NCI-H2029 treated with DMSO at 0.1 percent for 48 hours (cell line): ENCODE measurements around the gene ZNF248.
"Not testable (repeated sequence)": the region's sequence is repeated elsewhere in the genome, so short reads cannot be mapped to it uniquely, and the experiment has no call there.

Experiments
- DNase-seq: peaks from one replicate; lab custom pipeline; 2025; lab: John Stamatoyannopoulos, UW

Gene ZNF248

DNA sequence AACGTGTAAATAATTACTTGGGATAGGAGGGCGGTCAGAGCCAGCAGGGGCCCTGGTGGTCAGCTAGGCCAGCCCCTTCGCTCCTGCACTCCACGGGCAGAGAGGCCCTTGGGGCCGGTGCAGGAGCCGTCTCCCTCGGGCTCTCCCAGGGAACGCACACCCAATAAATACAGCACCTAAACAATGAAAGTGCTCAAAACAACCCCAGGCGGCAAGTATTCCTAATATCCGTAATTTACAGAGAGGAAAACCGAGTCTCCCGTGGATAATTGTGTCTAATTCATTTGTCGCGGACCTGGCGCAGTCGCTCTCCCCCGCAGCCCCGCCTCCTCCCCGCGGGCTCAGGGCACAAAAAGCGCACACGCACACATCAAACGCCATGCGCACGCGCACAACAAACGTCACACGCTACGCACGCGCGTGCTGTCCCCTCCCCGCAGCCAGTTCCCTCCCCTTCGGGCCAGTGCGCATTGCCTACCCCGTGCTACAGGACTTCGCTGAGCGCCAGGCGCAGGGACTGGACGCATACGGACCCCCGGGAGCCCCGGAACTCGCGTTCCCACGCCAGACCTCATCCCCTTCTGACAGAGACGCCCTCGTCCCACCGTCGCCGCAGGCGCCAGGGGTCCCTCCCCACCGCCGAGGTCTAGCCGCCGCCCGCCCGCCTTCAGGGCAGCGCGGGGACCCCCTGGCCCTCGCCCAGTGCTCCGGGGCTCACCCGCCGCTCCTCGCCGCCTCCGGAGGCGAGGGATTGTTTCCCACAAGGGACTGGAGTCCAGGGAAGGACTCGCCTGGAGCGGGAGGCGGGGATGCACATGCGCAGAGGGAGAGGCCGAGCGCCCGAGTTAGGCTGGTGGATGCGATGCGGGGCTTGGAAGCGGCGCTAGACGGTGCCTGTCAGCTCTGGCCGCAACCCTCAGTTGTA lies at the start of gene ZNF248:
ZNF248 (minus strand) TSS at position 324 of the 925 bp plus-strand sequence. CDS start 1,300 bp downstream, outside the sequence.
- peak; percentile 43 for DNase-seq

DNA sequence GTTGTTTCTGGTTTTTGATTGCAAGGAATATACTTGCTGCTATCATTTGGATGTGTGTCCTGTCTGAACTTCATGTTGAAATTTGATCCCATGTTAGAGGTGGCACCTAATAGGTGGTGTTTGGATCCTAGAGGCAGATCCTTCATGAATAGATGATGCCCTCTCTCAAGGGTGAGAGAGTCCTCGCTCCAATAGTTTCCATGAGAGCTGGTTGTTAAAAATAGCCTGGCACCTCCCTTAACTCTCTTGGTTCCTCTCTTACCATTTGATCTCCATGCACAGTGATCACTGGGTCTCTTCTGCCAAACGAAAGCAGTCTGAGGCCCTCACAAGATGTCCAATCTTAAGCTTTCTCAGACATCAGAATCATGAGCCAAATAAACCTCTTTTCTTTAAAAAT lies 49.0 kb upstream of the ZNF248 start:
- no peak for DNase-seq

DNA sequence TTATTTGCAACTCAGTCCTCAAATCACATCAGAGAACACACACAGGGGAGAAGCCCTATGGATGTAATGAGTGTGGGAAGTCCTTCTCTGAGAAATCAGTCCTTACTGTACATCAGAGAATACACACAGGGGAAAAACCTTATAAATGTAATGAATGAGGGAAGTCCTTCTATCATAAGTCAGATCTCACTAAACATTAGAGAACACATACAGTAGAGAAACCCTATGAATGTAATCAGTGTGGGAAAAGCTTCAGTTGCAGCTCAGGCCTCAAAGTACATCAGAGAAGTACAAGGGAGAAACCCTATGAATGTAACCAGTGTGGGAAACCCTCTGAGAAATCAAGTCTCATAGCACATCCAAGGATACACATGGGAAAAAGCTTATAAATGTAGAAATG lies 39.0 kb upstream of the ZNF248 start:
- no peak for DNase-seq

DNA sequence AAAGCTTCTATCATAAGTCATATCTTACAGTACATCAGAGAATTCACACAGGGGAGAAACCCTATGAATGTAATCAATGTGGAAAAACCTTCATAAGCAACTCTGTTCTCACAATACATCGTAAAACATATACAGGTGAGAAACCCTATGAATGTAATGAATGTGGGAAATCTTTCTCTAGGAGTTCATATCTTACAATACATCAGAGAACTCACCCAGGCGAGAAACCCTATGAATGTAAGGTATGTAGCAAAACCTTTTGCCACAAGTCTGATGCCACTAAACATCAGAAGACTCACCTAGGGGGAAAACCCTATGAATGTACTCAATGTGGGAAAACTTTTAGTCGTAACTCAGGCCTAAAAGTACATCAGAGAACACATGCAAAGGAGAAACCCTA lies 38.3 kb upstream of the ZNF248 start:
- DNase-seq, result no peak

DNA sequence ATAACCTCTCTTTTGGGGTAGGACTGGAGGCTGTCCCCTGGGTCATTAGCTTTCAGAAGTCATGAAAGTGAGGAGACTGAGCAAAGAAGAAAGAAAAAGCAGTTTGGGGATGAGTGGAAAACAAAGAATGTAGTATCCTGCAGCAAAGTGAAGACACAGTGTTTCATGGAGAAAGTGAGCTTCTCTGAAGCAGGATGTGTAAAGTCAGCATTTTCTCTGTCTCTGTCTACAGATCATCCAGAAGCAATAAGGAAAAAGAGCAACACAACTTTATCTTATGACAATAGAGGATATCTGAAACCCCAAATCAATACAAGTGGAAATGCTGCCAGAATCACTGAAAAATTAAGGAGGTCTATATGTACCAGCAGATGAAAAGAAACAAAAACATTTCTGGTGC lies 28.4 kb upstream of the ZNF248 start:
- DNase-seq, result no peak

DNA sequence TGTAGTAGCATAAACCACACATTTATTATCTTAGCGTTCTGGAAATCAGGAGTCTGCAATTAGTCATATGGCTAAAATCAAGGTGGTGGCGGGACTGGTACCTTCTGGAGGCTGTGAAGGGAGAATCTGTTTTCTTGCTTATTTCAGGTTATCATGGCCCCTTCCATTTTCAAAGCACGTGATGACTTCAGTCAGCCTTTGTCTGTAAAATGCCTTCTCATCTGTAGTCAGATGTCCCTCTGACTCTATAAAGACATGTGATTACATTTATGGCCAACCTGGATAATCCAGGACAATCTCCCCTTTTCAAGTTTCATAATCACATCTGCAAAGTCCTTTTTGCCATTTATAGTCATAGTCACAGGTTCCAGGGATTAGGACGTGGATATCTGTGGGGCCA lies 15.5 kb upstream of the ZNF248 start:
- no peak for DNase-seq

DNA sequence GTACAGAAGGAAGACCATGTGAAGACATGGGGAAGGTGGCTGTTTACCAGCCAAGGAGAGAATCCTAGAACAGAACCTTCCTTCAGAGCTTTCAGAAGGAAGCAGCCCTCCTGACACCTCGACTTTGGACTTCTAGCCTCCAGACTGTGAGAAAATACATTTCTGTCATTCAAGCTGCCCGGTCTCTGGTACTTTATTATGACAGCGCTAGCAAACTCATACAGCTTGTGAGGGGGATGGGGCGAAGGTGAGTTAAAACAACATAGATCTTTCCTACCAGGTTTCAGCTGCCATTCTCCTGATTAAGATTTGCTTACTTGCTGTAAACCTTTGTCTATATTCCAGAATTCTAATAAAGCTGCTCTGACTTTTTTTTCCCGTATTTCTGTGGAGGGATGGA lies 14.9 kb upstream of the ZNF248 start:
- no peak for DNase-seq

DNA sequence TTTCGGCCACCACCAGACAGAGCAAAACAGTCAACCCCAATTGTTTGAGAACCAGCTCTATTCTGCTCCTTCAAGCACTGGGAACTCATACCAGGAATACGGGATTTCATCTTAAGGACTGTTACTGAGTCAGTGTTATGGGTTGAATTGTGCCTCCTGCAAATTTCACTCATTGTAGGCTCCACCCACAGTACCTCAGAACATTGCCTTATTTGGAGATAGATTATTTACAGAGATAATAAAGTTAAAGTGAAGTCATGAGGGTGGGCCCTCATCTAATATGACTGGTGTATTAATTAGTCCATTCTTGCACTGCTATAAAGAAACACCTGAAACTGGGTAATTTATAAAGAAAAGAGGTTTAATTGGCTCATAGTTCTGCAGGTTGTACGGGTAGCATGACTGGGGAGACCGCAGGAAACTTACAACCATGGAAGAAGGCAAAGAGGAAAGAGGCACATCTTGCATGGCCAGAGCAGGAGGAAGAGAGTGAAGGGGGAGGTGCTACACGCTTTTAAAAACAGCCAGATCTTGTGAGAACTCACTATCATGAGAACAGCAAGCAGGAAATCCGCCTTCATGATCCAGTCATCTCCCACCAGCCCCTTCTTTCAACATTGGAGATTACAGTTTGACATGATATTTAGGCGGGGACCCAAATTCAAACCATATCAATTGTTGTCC lies 14.3 kb upstream of the ZNF248 start:
- DNase-seq, result no peak

DNA sequence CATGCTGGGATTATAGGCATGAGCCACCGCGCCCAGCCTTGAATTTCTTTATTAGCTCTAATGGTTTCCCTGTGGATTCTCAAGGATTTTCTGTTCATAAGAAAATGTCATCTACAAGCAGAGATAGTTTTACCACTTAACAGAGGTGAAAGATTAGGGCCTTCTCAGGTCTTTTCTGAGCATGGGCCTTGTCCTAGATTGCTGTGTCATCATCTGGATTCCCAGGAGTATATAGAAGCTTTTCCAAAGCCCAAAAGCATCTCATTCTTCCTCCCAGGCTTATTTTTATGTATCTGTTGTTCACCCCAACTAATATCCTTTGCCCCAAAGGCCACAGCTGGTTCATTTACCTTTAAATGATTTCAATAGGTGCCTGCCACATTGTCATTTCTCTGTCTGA lies 13.7 kb upstream of the ZNF248 start:
- DNase-seq, result no peak

DNA sequence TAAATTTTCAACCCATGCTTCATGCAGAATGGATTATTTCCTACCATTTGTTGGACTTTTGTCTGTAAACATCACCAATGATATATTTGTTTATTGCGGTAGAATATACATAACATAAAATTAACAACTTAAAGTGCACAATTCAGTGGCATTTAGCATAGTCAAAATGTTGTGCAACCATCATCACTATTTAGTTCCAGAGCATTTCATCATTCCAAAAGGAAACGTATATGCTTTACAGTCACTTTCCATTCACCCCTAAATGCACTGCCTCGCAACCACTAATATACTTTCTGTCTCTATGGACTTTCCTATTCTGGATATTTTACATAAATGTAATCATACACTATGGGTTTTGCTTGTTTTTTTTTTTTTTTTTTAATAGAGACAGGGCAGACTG lies 11.4 kb upstream of the ZNF248 start:
- DNase-seq, result no peak

DNA sequence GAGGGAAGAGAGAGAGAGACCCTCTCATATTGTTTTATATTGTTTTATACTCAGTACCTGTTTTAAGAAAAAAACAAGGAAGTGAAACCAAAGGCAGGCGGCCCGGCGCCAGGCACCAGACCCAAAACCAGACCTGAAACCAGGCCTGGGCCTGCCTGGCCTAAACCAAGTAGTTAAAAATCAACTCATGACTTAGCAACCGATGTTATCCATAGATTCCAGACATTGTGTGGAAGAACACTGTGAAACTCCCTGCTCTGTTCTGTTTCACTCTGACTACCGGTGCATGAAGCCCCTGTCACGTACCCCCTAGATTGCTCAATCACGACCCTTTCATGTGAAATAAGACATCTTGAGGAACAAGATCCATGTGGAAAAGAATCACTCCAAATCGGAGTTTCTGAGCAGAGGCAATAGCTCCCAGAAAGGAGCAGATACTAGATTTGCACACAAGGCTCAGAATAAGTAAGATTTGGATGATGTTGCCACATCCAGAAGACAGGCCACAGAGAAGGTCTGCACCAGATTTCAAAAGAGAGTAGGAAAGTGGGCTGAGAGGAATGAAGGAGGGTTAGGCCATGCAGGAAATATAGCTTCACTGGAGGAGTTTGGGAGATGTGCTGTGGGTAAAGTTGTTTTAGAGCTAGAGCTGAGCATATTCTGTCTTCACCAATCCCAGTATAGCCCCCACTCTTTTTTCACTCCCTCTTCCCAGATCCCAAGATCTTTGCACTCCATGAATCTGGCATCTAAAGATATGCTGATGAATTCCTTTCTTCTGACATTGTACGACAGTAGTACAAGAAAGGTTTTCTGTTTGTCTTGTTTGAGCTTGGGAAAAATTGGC lies 8.8 kb upstream of the ZNF248 start:
- DNase-seq, result no peak

DNA sequence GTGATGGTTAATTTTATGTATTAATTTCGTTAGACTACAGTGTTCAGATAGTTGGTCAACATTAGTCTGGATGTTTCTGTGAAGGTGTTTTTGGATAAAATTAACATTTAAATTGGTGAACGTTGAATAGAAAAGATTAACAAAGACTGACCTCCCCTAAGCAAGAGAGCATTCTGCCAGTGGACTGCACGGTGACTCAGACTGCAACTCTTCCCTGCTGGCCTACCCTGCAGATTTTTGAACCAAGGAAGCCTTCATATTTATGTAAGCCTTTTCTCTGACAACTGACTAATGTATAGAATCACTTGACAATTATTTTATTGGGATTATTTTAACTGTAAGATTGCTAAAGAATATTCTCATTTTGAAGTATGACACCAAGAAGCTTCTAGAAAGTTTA lies 7.9 kb upstream of the ZNF248 start:
- no peak for DNase-seq

DNA sequence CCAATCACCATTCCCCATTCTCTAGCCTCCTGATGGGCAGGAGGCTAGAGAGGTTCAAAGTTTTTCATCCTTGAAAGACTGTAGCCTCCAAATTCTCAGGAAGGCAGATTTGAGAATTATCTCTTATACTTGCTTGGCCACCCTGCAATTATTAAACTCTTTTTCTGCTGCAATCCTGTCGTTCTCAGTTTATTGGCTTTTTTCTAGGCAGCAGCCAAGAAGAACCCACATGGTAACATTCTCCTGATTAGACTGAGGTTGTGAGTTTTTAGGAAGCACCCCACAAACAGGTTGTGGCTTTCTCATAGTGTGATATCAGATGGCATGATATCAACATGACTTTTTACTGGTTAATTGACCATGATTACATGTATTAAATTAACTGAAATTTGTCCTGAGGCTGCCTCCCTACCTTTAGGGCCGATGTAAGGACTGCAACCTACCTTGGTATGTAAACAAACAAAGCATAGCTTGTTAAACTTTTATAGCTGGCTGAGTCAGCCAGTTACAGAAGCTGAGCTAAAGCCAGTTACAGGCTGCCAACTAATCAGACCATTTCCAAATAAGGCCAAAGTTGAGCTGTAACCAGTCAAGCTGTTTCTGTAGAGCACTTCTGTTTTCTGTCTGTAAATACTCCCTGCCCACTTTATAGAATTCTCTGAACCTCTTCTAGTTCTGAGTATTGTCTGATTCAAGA lies 3.2 kb upstream of the ZNF248 start:
- DNase-seq, result no peak

DNA sequence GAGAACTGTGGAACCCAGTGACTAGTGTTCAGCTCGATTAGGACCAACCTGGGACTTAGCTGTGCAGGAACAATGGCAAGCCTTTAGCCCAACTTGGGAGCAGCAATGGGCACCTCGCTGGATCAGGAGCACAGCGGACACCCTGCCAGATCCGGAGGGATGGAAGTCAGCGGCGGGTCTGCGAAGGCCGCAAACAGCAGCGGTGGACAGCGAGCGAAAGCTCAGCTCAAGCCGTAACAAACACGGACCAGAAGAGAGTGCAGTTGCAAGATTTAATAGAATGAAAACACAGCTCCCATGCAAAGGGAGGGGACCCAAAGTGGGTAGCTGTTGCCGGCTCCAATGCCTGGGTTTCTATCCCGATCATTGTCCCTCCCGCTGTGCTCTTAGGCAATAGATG lies 1.9 kb upstream of the ZNF248 start:
- not testable (repeated sequence) for DNase-seq

DNA sequence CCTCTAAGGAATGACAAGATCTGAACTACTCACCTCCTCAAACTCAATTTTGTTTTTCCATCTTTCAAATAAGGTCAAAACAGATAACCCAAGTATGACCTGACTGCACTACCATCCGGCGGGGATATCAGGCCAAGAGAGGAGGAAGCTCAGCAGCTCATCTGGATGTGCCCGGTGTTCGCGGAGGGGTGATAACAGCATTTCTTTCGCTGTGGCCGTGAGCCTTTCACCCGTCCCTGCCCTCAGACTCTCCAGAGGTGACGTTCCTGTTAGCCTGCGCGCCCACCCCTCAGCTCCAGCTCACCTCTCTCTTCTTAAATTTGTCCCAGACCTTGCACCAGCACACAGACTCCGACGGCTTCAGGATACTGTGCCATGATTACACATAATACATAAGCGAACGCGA lies 526 bp downstream of the ZNF248 start:
- no peak for DNase-seq

DNA sequence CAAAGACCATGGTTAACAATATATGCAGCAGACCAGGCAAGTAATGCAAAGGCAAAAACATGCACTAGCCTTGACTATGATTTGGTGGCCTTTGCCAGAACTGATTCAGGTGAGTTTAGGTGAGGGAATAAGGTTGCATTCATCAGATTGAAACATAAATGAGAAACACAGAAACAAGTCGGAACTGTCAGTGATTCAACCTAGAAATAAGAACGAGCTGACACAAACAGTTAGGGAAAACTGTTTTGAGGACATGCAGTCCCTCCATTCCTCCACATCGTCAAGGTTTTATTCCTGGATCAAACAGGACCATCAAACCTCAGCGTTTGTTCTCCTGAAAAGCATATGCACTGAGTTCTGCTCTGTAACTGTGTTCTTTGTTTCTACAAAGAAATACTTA lies 1.8 kb downstream of the ZNF248 start:
- no peak for DNase-seq

DNA sequence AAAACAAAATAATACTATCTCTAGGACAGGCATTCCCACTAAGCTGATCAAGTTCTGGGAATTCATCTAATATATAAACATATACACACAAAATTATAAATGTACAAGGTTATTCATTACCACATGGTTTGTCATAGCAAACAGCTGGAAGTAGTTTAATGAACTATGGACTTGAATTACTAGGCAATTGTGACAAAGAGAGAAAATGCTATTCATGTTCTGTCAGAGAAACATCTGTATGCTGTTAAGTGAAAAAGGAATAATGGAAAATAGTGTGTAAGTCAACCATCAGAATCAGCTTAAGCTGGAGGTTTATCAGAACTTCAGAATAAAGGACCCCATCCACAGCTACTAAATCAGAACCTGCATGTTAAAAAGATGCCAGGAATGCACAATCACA lies 2.8 kb downstream of the ZNF248 start:
- no peak for DNase-seq

DNA sequence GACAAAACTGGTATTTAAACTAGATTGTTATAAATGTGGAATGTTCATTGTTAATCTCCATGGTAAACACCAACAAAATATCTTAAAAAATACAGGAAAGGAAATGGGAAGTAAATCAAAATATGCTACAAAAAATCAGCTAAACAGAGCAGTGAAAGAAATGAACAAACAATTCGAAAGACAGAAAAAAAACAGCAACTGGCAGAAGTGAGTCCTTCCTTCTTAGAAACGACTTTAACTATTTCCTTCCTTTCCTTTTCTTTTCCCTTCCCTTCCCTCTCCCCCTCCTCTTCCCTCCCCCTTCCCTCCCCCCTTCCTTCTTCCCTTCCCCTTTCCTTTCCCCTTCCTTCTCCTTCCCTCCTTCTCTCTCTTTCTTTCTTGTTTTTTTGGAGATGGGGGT lies 12.8 kb downstream of the ZNF248 start:
- DNase-seq, result no peak

DNA sequence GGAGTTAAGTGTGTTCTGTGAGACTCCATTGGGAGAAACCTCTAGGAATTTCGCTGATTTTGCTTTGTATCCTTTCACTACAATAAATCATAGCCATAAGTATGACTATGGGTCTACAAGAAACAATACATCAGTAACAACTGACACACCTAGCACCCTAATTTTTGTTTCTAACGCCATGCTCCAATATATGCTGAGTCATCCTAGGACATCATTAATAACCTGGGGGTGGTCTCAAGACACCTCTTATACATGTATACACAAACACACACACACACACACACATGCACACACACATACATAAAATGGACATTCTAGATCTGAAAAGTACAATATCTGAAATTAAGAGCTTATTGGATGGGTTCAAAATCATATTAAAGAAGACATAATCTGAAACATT lies 18.2 kb downstream of the ZNF248 start:
- no peak for DNase-seq

DNA sequence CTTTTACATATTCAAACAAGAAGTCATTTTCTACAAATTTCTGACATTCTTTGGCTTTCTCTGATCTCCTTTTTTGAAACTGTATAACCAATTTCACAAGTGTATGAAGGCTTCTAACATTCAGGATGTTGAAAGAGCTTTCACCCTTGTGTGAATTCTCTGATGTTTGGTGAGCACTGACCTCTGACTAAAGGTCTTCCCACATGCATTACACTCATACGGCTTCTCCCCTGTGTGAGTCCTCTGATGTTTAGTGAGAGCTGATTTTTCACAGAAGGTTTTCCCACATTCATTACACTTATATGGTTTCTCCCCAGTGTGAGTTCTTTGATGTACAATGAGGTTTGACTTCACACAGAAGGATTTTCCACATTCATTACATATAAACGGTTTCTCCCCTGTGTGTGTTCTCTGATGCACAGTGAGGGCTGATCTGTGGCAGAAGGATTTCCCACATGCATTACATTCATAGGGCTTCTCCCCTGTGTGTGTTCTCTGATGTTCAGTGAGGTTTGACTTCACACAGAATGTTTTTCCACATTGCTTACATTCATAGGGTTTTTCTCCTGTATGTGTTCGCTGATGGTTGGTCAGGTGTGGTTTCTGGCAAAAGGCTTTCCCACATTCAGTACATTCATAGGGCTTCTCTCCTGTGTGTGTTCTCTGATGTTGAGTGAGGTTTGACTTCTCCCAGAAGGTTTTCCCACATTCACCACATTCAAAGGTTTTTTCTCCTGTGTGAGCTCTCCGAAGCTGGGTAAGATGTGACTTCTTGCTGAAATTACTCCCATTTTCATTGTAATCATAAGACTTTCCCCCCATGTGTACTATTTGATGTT lies 25.7 kb downstream of the ZNF248 start:
- no peak for DNase-seq

DNA sequence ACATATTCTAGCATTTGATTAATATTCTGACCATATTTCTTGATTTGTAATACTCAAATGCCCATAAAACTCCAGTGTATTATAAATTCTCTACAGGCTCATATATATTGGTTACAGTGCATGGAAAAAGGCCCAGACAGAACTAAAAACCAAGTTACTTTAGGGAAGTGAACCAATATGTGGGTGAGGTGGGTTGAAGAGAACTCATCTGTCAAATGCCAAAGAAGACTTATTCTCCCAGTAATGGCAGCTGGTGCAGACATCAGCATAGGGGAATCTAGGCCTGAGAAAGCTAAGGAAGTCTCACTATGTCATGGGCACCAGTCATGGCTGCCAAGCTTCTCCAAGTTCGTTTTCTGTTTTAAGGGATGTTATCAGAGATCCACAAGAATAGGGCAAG lies 30.6 kb downstream of the ZNF248 start:
- no peak for DNase-seq
